Uterus (tissue), 4 donors: ENCODE measurements around the gene PRKG1. TPM values are rescaled to one million over a fixed set of nuclear protein-coding genes. Genes with fewer than 3 reads are reported as not detected.
"Not testable (repeated sequence)": the region's sequence is repeated elsewhere in the genome, so short reads cannot be mapped to it uniquely, and the experiment has no call there.

Experiments used
- DNase-seq, 2 donors: peaks; one replicate each; pipeline ENCODE4 v3.0.0-alpha.2; 2019 to 2020
- H3K27ac ChIP-seq, 2 donors: fragments of 200-600 bp; sonication (generic); 1 replicate in 1 of 2; 2 replicates in 1 of 2; pipeline ENCODE4 v1.5.1; 2016 to 2018
- H3K27me3 ChIP-seq, 2 donors: fragments of 200-600 bp; sonication (generic); one replicate each; pipeline ENCODE4 v1.5.1; 2018 to 2019; ENCODE audit warnings: control low read depth in 1 of 2
- H3K36me3 ChIP-seq, 2 donors: fragments of 200-600 bp; sonication (generic); one replicate each; pipeline ENCODE4 v1.5.1; 2019; ENCODE audit warnings: control low read depth in 1 of 2
- H3K4me1 ChIP-seq, 2 donors: fragments of 200-600 bp; sonication (generic); one replicate each; pipeline ENCODE4 v1.5.1; 2018 to 2019; ENCODE audit warnings: control low read depth in 1 of 2
- H3K4me3 ChIP-seq, 2 donors: fragments of 200-600 bp; sonication (generic); 1 replicate in 1 of 2; 2 replicates in 1 of 2; pipeline ENCODE4 v1.5.1; 2018 to 2019; ENCODE audit warnings: mild to moderate bottlenecking in 1 of 2
- H3K9me3 ChIP-seq, 2 donors: fragments of 200-600 bp; sonication (generic); one replicate each; pipeline ENCODE4 v1.5.1; 2019; ENCODE audit warnings: control low read depth in 1 of 2
- CTCF ChIP-seq, 4 experiments: fragments of 200-600 bp in 2 of 4; fragments of 450-650 bp in 2 of 4; sonication (generic) in 2 of 4; IDR thresholded peaks; one replicate each; pipeline ENCODE4 v1.5.1; 2016 to 2019; ENCODE audit warnings: antibody characterized with exemption in 4 of 4, mild to moderate bottlenecking in 2 of 4, moderate library complexity in 1 of 4
- POLR2A ChIP-seq, 2 donors: fragments of 450-650 bp; IDR thresholded peaks; one replicate each; pipeline ENCODE4 v1.6.1; 2016; ENCODE audit warnings: antibody characterized with exemption in 2 of 2, mild to moderate bottlenecking in 1 of 2, moderate library complexity in 1 of 2
- intact Hi-C: fragments of 100-400 bp; cut with DNase I; formaldehyde crosslinking; loops from one replicate; pipeline ENCODE4 v1.15.1; 2023; ENCODE audit warnings: low total_unique reads
- total RNA-seq, 4 donors: library from RNA; depleted of rRNA in 3 of 4; stranded (reverse); fragments of >200 nt in 3 of 4; gene quantifications; one replicate each; pipeline versions ENCODE4 v1.1.0 to v1.2.4, GENCODE V29; 2014 to 2023
- donor health status: DM: yes; HTN: yes; CAD: no.

The PRKG1 gene
- total RNA-seq, 4 donors from 2014 or later: 32.4 to 136 (median 69.6) TPM

DNA sequence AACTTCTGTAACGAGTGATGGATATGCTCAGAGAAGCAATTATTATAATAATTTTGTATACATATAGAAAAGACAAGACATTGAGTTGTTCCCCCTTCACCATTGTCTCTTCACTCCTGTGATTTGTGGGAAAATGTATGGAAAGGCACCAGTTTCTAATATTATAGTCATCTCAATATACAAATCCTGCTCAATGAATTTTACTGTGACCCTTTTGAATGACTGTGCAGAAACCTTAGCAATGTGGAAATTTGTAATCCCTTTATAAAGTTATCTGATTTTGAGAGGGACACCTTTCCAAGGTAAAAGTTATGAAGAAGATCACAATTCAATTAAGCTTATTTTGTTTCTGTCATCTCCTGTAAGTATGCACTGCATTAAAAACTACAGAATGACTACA is 1165.5 kb downstream of the PRKG1 start:
- Histone ChIP-seq H3K27me3 (no peaks in the 10 kb centered on the region), H3K36me3 (no peaks in the 10 kb centered on the region), H3K9me3 (no peaks in the 10 kb centered on the region), H3K27ac (no peak overlapping the region), H3K4me3 (no peak overlapping the region), H3K4me1 (no peaks in the 10 kb centered on the region)
- DNase-seq: no peak
- TF ChIP-seq POLR2A (IDR thresholded peaks at IDR 0.05) (no peak), CTCF (IDR thresholded peaks at IDR 0.05) (no peak)
- intact Hi-C loops: no loop called here

DNA sequence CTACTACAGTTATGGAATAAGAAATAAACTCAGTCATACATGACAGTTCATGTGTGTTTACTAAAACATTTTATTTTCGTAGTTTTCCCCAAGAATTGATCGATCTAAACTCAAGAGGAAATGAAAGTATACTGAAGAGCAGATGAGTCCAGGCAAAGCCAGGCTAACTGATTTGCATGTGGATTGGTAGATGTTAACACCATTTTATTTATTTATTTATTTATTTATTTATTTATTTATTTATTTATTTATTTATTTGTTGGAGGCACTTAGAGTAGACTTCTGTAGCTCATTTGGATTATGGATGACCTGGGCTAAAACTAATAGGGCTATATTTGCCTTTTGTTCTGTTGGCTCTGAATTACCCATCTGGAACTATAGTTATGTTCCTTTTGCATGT is 1171.3 kb downstream of the PRKG1 start:
- H3K27me3 ChIP-seq: no peaks in the 10 kb centered on the region
- H3K4me1 ChIP-seq: no peaks in the 10 kb centered on the region
- TF ChIP-seq CTCF (IDR thresholded peaks at IDR 0.05): no peak
- no peak for TF ChIP-seq POLR2A (IDR thresholded peaks at IDR 0.05)
- no peak for DNase-seq
- intact Hi-C loops: no loop called here
- H3K27ac ChIP-seq: no peak overlapping the region
- H3K9me3 ChIP-seq: no peaks in the 10 kb centered on the region
- H3K4me3 ChIP-seq: no peak overlapping the region
- no peaks in the 10 kb centered on the region for H3K36me3 ChIP-seq

- intact Hi-C loops, H3K27ac ChIP-seq, H3K27me3 ChIP-seq, H3K36me3 ChIP-seq, H3K4me3 ChIP-seq, DNase-seq, H3K9me3 ChIP-seq, H3K4me1 ChIP-seq: not testable (repeated sequence)
Measured at GRCh38 chr10:52247929-52248328, 1173.6 kb downstream of the PRKG1 start.

- Histone ChIP-seq H3K9me3 (no peaks in the 10 kb centered on the region), H3K27ac (no peak overlapping the region), H3K36me3 (no peaks in the 10 kb centered on the region), H3K4me1 (no peaks in the 10 kb centered on the region), H3K27me3 (no peaks in the 10 kb centered on the region), H3K4me3 (no peak overlapping the region)
- no peak for DNase-seq
- intact Hi-C loops: no loop called here
- TF ChIP-seq CTCF (IDR thresholded peaks at IDR 0.05) (no peak), POLR2A (IDR thresholded peaks at IDR 0.05) (no peak)
Measured at GRCh38 chr10:52248697-52249306, 1174.5 kb downstream of the PRKG1 start.

GRCh38 chr10:52249850-52250395 is 1175.6 kb downstream of the PRKG1 start:
- no peak for TF ChIP-seq POLR2A (IDR thresholded peaks at IDR 0.05)
- no peak for TF ChIP-seq CTCF (IDR thresholded peaks at IDR 0.05)
- no peak for DNase-seq
- H3K4me3 ChIP-seq: no peak overlapping the region
- no peaks in the 10 kb centered on the region for H3K9me3 ChIP-seq
- no peaks in the 10 kb centered on the region for H3K36me3 ChIP-seq
- no peaks in the 10 kb centered on the region for H3K4me1 ChIP-seq
- H3K27me3 ChIP-seq: no peaks in the 10 kb centered on the region
- intact Hi-C loops: no loop called here
- H3K27ac ChIP-seq: no peak overlapping the region

GRCh38 chr10:52250510-52250909 is 1176.2 kb downstream of the PRKG1 start:
- DNase-seq: no peak
- H3K36me3 ChIP-seq: no peaks in the 10 kb centered on the region
- H3K4me3 ChIP-seq: no peak overlapping the region
- no peaks in the 10 kb centered on the region for H3K4me1 ChIP-seq
- TF ChIP-seq CTCF (IDR thresholded peaks at IDR 0.05) (no peak), POLR2A (IDR thresholded peaks at IDR 0.05) (no peak)
- intact Hi-C loops: no loop called here
- H3K27me3 ChIP-seq: no peaks in the 10 kb centered on the region
- no peaks in the 10 kb centered on the region for H3K9me3 ChIP-seq
- no peak overlapping the region for H3K27ac ChIP-seq
